ENCODE data around the gene NUDT14.

GRCh38 chr14:105223770-105224544, 42.8 kb upstream of the NUDT14 start:
- TF ChIP-seq EP300 (conservative IDR thresholded peaks at IDR 0.05; ENCODE audit: poor library complexity, severe bottlenecking) (no peak), CTCF (IDR thresholded peaks at IDR 0.05; ENCODE audit: poor library complexity, severe bottlenecking) (no peak), EZH2 (IDR thresholded peaks at IDR 0.05; ENCODE audit: borderline replicate concordance, insufficient read depth, low read length, poor library complexity, severe bottlenecking) (no peak), MXI1 (conservative IDR thresholded peaks at IDR 0.05; ENCODE audit: poor library complexity, severe bottlenecking) (no peak), TAF1 (IDR thresholded peaks at IDR 0.05; ENCODE audit: low read depth) (no peak), SMC3 (conservative IDR thresholded peaks at IDR 0.05; ENCODE audit: poor library complexity) (no peak), POLR2AphosphoS5 (IDR thresholded peaks at IDR 0.05) (no peak), REST (IDR thresholded peaks at IDR 0.05; ENCODE audit: borderline replicate concordance) (no peak), RAD21 (conservative IDR thresholded peaks at IDR 0.05) (no peak)

Data from neural cell (in vitro differentiated cells).